ENCODE data around the gene ITGA11.

The ITGA11 gene

DNA sequence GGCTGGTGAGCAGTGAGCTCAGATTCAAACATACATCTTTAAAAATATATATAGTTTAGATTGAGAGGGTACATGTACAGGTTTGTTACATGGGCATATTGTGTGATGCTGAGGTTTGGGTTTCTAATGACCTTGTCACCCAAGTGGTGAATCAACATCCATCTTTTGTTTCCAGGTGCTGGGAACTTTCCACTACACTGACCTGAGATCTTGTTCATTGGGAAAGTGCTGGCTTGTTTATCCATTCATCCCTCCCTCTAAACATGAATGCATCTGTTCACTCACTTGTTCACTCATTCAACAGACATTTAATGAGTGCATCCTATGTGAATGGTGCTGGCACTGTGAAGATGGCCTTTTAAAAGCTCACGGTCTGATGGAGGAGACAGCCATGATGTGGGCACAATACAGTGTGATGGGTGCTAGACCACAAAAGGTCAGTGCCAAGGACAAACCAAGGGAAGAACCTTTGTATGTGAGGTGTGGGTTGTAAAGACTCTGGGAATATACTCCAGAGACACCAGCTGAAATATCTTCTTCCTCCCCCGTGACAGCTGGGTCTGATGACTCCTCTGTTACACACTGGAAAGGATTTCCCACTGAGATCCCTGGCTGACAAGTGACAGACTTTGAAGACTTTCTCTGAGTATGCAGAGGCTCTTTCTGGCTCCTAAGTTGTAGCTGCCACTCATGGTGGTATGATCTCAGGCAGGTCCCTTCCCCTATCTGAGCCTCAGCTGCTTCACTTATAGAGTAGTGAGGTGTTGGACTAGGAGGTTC is 16.2 kb upstream of the ITGA11 start:
- H3K4me3 ChIP-seq (ENCODE audit: low read depth, low read length), result no peak overlapping the region
- no peak for DNase-seq (ENCODE audit: low read depth)

GRCh38 chr15:68447209-68447608 is 15.2 kb upstream of the ITGA11 start:
- H3K4me3 ChIP-seq (ENCODE audit: low read depth, low read length), result no peak overlapping the region
- DNase-seq (ENCODE audit: low read depth), result no peak

- H3K4me3 ChIP-seq (ENCODE audit: low read depth, low read length), result no peak overlapping the region
- no peak for DNase-seq (ENCODE audit: low read depth)
Observed at GRCh38 chr15:68445351-68445750, 13.4 kb upstream of the ITGA11 start.

GRCh38 chr15:68444336-68444735 is 12.4 kb upstream of the ITGA11 start:
- H3K4me3 ChIP-seq (ENCODE audit: low read depth, low read length), result no peak overlapping the region
- no peak for DNase-seq (ENCODE audit: low read depth)

DNA sequence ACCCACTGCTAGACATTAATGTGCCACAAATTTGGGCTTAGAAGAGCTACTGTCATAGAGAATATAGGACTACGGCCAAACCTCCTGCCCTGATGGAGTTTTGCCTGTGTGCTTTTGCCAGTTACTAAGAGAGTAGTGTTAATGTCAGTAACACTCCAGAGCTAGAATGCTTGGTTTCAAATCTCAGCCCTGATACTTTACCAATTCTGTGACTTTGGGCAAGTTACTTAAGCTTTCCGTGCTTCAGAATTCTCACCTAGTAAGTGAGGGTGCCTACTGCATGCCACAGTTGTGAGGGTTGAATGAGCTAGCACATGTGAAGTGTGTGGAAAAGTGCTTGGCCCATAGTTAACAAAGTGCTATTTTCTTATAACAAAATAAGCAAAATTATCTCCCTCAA is 10.9 kb upstream of the ITGA11 start:
- no peak overlapping the region for H3K4me3 ChIP-seq (ENCODE audit: low read depth, low read length)

GRCh38 chr15:68442041-68442440 is 10.1 kb upstream of the ITGA11 start:
- DNase-seq (ENCODE audit: low read depth), result no peak
- no peak overlapping the region for H3K4me3 ChIP-seq (ENCODE audit: low read depth, low read length)

More for the DNA sequence above, 10.9 kb upstream of the ITGA11 start:
- DNase-seq (ENCODE audit: low read depth), result no peak

- no peak for DNase-seq (ENCODE audit: low read depth)
Observed at GRCh38 chr15:68441045-68441743, 9.2 kb upstream of the ITGA11 start.

DNA sequence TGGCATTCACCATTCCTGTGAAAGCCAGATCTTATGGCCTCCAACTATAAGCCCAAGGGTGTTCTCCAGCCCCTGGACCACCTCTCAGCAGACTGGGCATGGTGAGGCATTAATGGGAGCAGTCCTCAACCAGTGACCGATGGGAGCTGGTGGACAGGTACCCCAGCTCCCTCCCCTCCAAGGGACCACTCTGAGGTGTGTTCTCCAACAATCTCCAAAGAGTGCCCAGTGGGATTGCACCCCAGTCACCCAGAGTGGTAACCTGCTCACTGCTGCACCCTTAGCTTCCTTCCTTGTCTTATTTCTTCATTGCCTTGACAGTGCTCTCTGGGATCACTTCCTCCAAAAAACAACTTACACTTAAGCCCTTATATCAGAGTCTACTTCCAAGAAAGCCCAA is 8.2 kb upstream of the ITGA11 start:
- DNase-seq (ENCODE audit: low read depth), result no peak
- no peak overlapping the region for H3K4me3 ChIP-seq (ENCODE audit: low read depth, low read length)

More at GRCh38 chr15:68441045-68441743, 9.2 kb upstream of the ITGA11 start:
- H3K4me3 ChIP-seq (ENCODE audit: low read depth, low read length), result no peak overlapping the region

DNA sequence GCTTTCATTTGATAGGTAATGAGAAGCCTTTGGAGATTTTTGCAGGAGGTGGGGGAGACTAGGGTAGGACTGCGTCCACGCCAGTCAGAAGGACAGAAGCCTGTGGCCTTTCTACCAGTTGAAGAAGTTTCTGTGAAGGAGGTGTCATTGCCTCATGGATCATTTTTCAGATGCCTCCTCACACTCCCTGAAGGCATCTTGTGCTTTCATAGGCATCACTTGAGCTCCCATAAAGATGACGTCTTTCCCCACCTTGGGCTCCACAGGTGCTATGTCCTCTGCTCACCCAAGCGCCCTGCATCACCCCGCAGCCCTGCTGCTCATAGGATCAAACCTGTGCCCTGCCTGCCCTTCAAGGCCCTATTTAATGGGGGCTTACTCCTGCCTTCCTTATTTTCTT is 7.5 kb upstream of the ITGA11 start:
- H3K4me3 ChIP-seq (ENCODE audit: low read depth, low read length), result no peak overlapping the region
- DNase-seq (ENCODE audit: low read depth), result no peak

GRCh38 chr15:68436680-68437079 is 4.7 kb upstream of the ITGA11 start:
- DNase-seq (ENCODE audit: low read depth), result no peak
- no peak overlapping the region for H3K4me3 ChIP-seq (ENCODE audit: low read depth, low read length)

- H3K4me3 ChIP-seq (ENCODE audit: low read depth, low read length), result no peak overlapping the region
- DNase-seq (ENCODE audit: low read depth), result no peak
Observed at GRCh38 chr15:68435966-68436365, 4.0 kb upstream of the ITGA11 start.

DNA sequence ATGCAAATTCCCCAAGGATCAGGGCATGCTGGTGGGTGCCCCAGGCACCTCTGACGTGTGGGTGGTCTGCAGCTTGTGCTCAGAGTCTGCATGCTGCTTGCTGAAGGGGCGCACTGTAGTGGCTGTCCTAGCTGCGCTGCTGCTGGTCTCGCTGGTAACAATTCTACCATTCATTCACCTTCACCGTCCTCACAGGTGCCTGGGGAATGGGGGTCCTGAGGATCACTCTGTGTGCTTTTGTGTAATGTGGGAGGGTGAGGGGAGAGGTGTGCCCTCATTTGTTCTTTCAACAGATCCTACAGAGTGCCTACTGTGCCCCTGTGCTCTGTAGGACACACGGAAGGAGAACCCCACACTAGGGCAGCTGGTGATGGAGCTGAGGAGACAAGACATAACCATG is 2.1 kb upstream of the ITGA11 start:
- no peak for DNase-seq (ENCODE audit: low read depth)
- no peak overlapping the region for H3K4me3 ChIP-seq (ENCODE audit: low read depth, low read length)

- H3K4me3 ChIP-seq (ENCODE audit: low read depth, low read length), result no peak overlapping the region
- DNase-seq (ENCODE audit: low read depth), result no peak
Observed at GRCh38 chr15:68433551-68433950, 1.6 kb upstream of the ITGA11 start.

GRCh38 chr15:68432441-68433064 is 590 bp upstream of the ITGA11 start:
- no peak for DNase-seq (ENCODE audit: low read depth)

DNA sequence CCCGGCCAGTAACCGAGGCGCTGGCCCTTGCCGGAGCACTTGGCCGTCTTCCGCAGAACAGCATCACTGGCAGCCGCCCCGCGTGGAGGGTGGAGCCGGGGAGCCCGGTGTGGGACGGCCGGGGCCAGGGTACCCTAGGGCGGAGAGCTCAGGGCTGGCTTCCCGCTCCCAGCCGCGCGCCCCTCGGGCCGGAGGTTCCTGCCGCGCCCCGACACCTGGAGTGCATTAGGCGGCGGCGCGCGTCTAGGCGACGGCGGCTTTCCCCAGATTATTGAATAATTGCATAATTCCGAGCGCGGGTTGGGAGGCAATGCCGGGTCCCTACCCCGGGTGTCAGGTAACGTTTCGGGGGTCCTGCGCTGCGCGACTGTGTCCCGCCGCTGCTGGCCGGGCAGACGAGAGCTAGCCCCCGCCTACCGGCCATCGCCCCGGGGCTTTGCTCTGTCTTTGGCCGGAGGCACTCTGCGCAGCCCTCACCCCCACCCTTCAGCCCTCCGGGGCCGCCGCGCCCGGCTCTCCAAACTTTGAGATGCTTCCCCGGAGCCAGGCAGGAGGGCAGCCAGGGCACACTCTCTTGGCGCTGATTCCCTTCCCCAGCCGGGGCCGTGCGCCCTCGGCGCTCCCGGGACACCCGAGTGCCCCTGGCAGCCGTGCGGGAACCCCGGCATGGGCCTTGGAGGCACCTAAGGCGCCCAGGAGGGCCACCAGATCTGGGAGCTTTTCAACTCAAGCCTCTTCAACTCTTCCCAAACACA is 749 bp downstream of the ITGA11 start:
- DNase-seq (ENCODE audit: low read depth), result no peak
- peak overlapping the region; percentile 71 for H3K4me3 ChIP-seq (ENCODE audit: low read depth, low read length)

More at GRCh38 chr15:68432441-68433064, 590 bp upstream of the ITGA11 start:
- peak overlapping the region; percentile 71 for H3K4me3 ChIP-seq (ENCODE audit: low read depth, low read length)

DNA sequence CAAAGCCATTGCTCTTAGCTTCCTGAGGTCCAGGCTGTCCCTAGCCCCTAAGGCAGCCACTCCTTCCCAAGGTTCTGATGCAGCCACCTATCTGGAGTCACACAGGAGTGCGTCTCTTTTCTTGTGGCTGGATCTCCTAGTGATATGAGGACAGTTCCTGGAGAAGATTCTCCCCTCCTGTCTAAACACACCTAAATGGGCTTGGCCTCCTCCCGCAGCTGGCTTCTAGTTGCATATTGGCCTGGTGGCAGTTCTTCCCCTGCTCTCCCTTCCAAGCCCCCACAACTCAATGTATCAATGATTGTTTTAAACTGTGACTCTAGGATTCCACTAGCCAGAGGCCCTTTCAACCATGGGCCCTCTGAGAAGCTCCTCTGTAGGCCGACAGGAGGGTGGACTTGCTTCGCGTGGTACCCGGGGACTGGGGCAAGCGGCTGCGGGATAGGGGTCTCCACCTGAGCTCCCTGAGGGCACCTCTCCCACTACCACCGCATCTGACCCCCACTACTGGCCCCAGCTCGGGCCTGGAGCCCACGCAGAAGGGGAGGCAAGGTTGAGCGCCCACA is 1.4 kb downstream of the ITGA11 start:
- peak overlapping the region; percentile 71 for H3K4me3 ChIP-seq (ENCODE audit: low read depth, low read length)
- DNase-seq (ENCODE audit: low read depth), result no peak

- peak overlapping the region; percentile 71 for H3K4me3 ChIP-seq (ENCODE audit: low read depth, low read length)
- no peak for DNase-seq (ENCODE audit: low read depth)
Observed at GRCh38 chr15:68429691-68430470, 2.1 kb downstream of the ITGA11 start.

GRCh38 chr15:68428431-68428940 is 3.5 kb downstream of the ITGA11 start:
- H3K4me3 ChIP-seq (ENCODE audit: low read depth, low read length), result no peak overlapping the region
- no peak for DNase-seq (ENCODE audit: low read depth)

GRCh38 chr15:68427963-68428362 is 4.0 kb downstream of the ITGA11 start:
- DNase-seq (ENCODE audit: low read depth), result no peak
- no peak overlapping the region for H3K4me3 ChIP-seq (ENCODE audit: low read depth, low read length)
